Epithelial cell of prostate (primary cell): ENCODE results near the gene JAG1.

Experiments
- DNase-seq: peaks from one replicate; pipeline ENCODE4 v3.0.0-alpha.2; 2011; ENCODE audit warnings: low read depth, low spot score
- H3K27ac ChIP-seq: fragments of 450-650 bp; 2 replicates; pipeline ENCODE4 v1.5.1; 2017; ENCODE audit warnings: mild to moderate bottlenecking

The JAG1 gene

DNA sequence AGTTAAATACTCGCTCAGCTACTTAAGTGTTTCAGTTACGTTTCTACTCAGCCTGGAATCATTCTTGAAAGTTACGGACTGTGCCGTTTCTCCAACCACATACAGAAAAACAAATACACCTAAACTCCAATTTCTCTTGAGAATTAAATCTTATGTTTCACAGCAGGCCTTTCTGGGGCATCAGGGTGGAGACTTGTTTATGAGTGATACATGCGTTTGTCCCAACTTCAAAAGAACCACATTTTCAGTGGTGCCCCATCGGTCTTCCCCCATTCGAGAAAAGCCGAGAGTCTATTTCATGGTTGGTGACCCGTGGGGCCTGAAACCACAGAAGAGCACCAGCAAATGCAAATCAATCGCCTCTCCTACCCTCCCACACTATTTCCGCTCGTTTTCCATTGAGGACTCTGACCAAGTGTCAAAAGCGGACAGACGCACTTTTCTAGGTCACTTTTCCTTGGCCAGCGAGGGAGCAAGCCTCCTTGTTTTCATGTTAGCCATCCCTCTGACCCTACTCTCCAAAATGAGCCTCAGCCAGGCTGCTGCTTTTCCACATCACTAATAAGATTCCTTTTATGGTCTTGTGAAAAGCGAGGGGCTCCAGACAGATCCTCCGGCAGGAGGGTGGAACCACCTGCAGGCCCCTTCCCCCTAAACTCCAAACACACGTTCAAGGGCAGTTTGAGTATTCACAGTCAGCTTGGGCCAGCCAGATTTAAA lies 3.1 kb downstream of the JAG1 start:
- H3K27ac ChIP-seq: peak overlapping the region; percentile 99
- DNase-seq: no peak

DNA sequence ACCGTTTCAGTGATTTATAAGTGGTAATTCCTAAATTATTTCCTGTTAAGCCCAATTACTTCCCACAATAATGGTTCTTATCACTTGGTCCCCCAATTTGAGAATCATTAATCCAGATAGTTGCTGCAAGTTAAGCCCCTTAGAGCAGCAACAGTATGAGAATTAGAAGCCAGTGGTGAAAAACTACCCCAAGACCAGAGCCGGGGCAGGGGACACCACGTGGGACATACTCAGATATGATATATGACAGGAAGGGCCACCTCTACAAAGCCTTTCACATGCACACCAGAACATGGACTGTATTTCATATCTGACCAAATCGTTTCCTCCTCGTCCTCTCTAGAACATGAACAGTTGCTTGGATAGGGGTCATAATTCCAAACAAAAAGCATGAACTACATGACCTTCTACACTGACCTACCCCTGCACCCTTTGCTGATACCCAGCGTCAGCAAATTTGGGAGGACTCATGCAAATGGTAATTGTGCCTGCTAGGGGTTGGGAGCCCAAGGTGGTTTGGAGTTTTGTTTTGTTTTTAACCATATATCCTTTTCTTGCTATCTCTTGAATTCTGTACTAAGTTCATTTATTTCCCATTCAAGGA lies 3.9 kb downstream of the JAG1 start:
- no peak for DNase-seq
- H3K27ac ChIP-seq: peak overlapping the region; percentile 99

DNA sequence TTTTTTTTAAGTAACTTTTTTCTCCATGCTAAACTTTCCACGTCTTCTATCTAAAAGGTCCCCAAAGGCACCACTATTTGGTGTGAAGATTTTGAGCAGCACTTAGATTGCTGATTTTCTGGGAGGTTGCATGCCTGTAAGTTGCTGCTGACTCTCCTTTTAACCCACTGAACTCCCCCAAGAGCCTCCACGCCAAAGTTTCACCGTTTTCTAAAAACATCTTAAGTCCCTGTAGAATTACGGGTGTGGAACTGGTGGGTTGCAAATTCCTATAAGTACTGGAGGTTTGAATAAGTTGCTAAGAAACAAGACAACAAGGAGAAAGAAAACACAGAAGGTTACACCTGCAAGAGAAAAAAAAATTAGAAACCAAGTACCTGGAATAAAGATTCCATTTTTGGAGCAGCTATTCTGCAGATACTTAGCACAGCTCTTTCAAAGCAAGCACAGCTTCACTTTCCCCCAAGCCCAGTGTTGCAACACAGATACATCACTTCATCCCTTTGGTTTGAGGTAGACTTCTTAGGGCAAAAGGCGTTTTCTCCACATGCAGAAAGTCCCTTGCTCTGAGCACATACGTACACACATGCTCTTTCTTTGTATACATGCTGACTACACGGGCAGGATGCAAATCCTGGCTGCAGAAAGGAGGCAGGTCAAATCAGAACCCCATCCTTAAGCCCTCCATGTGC lies 5.0 kb downstream of the JAG1 start:
- peak overlapping the region; percentile 99 for H3K27ac ChIP-seq
- DNase-seq: no peak

DNA sequence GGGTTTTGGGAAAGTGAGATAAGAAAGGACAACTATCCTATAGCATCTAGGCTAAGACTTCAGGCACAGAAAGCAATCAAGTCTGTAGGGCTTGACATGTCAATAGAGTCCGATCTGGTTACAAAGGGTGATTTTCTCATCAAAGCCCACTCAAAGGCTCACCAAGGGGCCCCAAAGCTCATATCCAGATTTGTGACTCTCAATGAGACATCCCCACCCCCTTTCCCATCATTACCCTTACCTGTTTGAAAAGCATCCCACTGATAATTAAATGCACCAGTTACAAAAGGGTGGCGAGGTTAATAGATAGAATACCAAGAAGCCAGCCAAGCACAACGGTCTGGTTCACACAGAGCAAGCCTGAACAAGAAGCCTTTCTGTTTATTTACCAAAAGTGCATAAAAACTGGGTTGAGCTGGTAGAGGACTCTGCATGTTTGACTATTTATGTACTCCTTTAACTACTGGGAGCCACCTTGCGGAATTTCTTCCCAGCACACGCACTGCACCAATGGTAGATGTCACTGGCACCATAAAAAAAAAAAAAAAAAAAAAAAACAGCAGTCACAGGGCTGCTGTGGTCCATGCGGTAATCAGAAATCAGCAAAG lies 6.1 kb downstream of the JAG1 start:
- peak overlapping the region; percentile 99 for H3K27ac ChIP-seq
- DNase-seq: peak; percentile 79

- H3K27ac ChIP-seq: peak overlapping the region; percentile 99
- no peak for DNase-seq
Measured at GRCh38 chr20:10667077-10667401, 6.8 kb downstream of the JAG1 start.

GRCh38 chr20:10666221-10667076 lies 7.3 kb downstream of the JAG1 start:
- peak overlapping the region; percentile 99 for H3K27ac ChIP-seq
- DNase-seq: no peak

DNA sequence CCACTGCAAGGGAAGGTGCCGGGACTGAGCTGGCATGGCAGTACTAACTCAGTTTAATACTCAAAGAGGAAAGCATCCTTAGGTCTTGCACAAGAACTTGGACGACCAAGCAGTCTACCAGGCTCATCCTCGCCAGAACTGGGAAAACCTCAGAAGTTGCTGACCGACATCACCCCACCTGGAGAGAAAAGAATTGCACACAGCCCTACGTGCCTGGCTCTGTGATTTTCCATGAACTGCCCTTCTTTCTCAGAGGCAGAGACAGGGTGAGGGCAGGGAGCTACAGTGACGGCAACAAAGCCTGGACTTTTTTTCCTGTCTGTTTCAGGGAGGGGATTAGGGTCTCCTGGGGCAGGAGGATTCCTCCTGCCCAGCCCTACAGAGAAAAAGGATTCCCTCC lies 8.0 kb downstream of the JAG1 start:
- DNase-seq: no peak
- peak overlapping the region; percentile 99 for H3K27ac ChIP-seq

GRCh38 chr20:10665027-10665561 lies 8.7 kb downstream of the JAG1 start:
- H3K27ac ChIP-seq: peak overlapping the region; percentile 99
- no peak for DNase-seq

DNA sequence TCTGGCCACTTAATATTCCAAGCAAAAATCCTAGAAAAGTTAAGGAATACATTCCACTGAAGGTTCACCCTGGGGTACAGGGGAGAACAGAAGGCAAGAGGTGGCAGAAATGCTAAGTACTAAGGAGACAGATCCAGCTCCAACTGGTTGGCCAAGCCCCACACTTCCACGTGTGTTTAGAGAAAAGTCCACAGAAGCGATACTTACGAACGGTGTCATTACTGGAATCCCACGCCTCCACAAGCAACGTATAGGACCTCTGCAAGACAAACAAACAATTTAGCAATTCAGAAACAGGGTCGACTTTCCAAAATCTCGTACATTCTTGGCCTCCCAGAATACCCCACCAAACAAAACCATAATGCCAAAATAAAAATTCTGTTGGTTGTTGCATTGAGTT lies 10.0 kb downstream of the JAG1 start:
- H3K27ac ChIP-seq: peak overlapping the region; percentile 99
- no peak for DNase-seq

GRCh38 chr20:10662661-10663458 lies 10.9 kb downstream of the JAG1 start:
- peak overlapping the region; percentile 99 for H3K27ac ChIP-seq
- DNase-seq: no peak

DNA sequence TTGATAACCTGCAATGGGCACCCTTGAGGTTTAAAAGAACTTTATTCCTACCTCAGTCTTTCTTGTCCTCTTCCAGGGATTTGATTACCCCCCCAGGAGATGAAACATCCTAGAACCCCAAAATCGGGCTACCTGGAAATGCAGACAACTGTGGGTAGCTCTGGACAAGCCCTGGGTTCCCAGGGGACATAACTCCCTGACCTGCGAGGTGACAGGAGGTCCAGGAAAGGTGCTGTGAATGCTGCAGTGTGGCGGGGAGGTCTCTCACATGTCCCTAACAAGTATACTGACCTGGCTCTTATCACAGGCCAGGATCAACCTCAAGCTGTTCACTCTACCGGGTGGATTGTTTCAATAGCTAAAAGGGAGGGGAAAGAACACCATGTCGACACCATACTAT lies 11.6 kb downstream of the JAG1 start:
- H3K27ac ChIP-seq: peak overlapping the region; percentile 99
- no peak for DNase-seq

GRCh38 chr20:10661261-10661660 lies 12.5 kb downstream of the JAG1 start:
- no peak for DNase-seq
- H3K27ac ChIP-seq: peak overlapping the region; percentile 99

GRCh38 chr20:10660661-10661060 lies 13.1 kb downstream of the JAG1 start:
- H3K27ac ChIP-seq: peak overlapping the region; percentile 99
- DNase-seq: no peak

- peak overlapping the region; percentile 99 for H3K27ac ChIP-seq
- no peak for DNase-seq
Measured at GRCh38 chr20:10659651-10660601, 13.9 kb downstream of the JAG1 start.

DNA sequence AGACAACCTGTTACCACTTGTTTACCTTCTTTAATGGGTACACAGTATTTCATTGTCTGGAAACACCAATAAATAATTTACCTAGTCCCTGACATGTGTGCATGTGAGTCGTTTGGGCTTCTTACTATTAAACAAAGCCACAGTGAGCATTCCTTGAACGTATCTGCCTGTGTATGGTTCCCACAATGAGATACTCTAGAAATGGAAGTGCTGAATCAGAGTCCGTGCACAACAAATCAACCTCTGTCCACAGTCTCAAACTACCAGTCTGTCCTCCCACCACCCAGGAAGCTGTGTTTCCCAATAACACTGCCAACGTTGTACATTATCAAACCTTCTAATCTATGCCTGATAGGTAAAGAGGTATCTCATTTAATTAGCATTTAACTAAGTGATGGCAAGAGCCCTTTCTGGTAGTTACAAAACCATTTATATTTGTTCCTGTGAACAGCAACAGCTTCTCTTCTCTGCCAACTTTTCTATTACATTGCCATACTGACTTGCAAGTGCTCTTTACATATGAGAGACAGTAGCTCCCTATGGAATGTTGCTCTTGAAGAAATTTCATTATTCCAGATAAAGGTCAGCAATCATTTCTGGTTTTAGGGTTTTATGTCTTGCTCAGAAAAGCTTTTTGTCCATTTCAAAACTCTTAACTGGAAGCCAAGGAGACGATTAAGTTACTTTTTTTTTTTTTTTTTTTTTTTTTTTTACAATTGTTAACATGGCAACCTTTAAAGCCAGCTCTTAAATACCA lies 14.7 kb downstream of the JAG1 start:
- peak overlapping the region; percentile 99 for H3K27ac ChIP-seq

DNA sequence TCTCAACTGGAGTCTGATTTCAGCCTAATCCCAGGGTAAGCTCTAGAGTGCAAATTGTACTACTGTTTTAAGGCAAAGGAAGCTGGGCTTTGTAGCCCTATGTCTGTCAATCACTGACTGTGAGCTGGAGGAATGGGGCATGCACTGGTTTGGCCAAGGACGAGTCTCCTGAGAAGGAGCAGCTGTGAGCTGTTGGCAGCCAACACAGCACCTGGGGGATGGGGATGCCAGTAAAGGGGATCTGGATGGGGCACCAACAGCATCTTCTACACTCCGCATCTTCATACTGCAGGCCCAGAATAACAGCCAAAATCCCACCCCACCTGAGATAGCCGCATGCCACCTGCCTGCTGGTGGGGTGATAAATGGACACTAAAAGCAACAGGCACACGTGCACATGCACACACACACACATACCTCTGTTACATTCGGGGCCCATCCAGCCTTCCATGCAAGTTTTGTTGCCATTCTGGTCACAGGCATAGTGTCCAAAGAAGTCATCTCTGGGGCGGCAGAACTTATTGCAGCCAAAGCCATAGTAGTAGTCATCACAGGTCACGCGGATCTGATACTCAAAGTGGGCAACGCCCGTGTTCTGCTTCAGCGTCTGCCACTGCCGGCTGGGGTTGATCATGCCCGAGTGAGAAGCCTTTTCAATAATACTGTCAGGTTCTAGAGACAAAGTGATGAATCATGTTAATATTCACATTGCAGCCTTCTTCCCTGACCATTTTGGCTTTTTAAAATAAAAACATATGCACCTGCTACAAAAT lies 15.6 kb downstream of the JAG1 start:
- H3K27ac ChIP-seq: peak overlapping the region; percentile 99
- DNase-seq: no peak

More for the DNA sequence above, 14.7 kb downstream of the JAG1 start:
- DNase-seq: no peak

GRCh38 chr20:10657453-10657852 lies 16.3 kb downstream of the JAG1 start:
- H3K27ac ChIP-seq: peak overlapping the region; percentile 99
- DNase-seq: no peak
